Activated naive CD8-positive, alpha-beta T cell (primary cell): Measurements from ENCODE around the gene DDX21.
A peak's percentile ranks its signal among the peaks of the same experiment; 100 is the strongest.
"Not testable (repeated sequence)": the region's sequence is repeated elsewhere in the genome, so short reads cannot be mapped to it uniquely, and the experiment has no call there.

ENCODE experiments used
- H3K27ac Mint-ChIP-seq: one replicate; pipeline ENCODE4 v1.8.0; 2021; ENCODE audit warnings: mixed read lengths
- H3K27me3 Mint-ChIP-seq: one replicate; pipeline ENCODE4 v1.8.0; 2021; ENCODE audit warnings: mixed read lengths
- H3K36me3 Mint-ChIP-seq: one replicate; pipeline ENCODE4 v1.8.0; 2021; ENCODE audit warnings: mixed read lengths
- H3K4me1 Mint-ChIP-seq: one replicate; pipeline ENCODE4 v1.8.0; 2021; ENCODE audit warnings: low read depth, mixed read lengths
- H3K4me3 Mint-ChIP-seq: one replicate; pipeline ENCODE4 v1.8.0; 2021; ENCODE audit warnings: mild to moderate bottlenecking, mixed read lengths
- H3K9me3 Mint-ChIP-seq: one replicate; pipeline ENCODE4 v1.8.0; 2021; ENCODE audit warnings: low read depth, mixed read lengths

The DDX21 gene

DNA sequence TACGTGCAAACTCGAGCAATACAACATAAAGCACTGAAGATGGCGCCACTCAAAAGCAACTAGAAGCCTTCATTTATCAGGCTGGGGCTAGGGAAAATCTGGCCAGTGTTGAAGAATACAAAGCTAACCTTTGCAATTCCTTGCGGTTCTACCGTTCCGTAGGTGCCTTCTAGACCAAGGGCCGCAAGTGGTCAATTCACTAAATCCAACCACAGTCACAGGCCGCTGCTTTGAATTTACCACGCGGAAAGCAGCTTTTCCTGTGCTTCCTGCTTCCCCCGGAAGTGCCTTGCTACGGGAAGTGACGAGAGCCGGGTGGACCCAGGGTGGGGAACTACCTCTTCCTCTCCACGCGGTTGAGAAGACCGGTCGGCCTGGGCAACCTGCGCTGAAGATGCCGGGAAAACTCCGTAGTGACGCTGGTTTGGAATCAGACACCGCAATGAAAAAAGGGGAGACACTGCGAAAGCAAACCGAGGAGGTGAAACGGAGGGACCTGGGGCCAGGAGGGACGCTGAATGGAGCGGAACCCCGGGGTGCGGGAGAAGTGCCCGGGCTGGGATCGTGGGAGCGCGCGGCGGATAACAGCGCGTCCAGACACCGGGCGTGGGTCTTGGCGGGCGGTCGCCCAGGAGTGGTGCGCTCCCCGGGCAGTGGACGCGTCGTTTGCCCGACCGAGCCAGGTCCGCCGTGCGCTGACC, at the start of gene DDX21:
TSS of gene DDX21 (plus strand) at position 339 of the 701 bp plus-strand sequence. CDS start at position 395, 56 bp downstream.
- Mint-ChIP-seq H3K4me1 (peaks cover 41% of the 10 kb centered on the region), H3K27ac (peak within 1 kb of the TSS; percentile 100), H3K4me3 (peak within 1 kb of the TSS; percentile 99), H3K9me3 (no peaks in the 10 kb centered on the region), H3K36me3 (peaks cover 16% of the 10 kb centered on the region), H3K27me3 (no peaks in the 10 kb centered on the region)

DNA sequence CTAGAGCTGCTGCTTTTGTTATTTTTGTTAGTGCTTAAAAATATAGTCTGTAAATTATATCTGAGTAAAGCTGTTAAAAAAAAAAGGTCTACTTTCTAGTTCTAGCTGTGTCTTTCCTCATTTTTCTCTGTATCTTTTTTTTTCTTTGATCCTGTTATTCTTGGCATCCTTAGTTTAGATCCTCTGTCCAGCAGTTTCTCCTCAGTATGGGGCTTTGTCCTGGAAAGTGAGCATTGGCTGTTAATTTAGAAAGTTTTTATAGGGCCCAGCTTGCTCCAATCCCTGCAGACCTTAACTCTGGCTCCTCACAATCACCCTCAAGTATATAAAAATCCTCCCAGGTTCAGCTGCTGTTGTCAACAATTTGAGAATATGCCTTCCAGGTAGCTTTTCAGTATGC, 31.4 kb upstream of the DDX21 start:
- Mint-ChIP-seq H3K4me1 (peaks cover 8% of the 10 kb centered on the region), H3K9me3 (no peaks in the 10 kb centered on the region), H3K36me3 (peaks cover 5% of the 10 kb centered on the region), H3K27me3 (no peaks in the 10 kb centered on the region), H3K27ac (peak overlapping the region; percentile 3), H3K4me3 (no peak overlapping the region)

DNA sequence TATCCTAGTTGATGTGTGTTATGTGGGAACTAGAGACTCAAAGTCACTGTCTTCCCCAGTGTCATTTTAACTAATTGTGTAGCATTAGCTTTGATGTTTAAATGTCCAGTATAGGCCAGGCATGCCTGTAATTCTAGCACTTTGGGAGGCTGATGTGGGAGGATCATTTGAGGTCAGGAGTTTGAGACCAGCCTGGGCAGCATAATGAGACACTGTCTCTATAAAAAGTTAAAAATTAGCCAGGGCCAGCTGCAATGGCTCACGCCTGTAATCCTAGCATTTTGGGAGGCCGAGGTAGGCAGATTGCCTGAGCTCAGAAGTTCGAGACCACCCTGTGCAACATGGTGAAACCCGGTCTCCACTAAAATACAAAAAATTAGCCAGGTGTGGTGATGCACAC, 30.5 kb upstream of the DDX21 start:
- Mint-ChIP-seq H3K27me3 (no peaks in the 10 kb centered on the region), H3K36me3 (peaks cover 5% of the 10 kb centered on the region), H3K4me1 (peaks cover 8% of the 10 kb centered on the region), H3K4me3 (no peak overlapping the region), H3K9me3 (no peaks in the 10 kb centered on the region), H3K27ac (no peak overlapping the region)

DNA sequence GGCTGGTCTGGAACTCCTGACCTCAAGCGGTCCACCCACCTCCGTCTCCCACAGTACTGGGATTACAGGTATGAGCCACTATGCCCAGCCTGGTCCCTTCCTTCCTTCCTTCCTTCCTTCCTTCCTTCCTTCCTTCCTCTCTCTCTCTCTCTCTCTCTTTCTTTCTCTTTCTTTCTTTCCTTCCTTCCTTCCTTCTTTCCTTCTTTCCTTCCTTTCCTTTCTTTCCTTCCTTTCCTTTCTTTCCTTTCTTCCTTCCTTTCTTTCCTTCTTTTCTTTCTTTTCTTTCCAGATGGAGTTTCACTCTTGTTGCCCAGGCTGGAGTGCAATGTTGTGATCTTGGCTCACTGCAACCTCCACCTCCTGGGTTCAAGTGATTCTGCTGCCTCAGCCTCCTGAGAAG, 26.8 kb upstream of the DDX21 start:
- not testable (repeated sequence) for H3K4me1 Mint-ChIP-seq, H3K36me3 Mint-ChIP-seq, H3K27ac Mint-ChIP-seq, H3K4me3 Mint-ChIP-seq, H3K9me3 Mint-ChIP-seq, H3K27me3 Mint-ChIP-seq

- H3K4me3 Mint-ChIP-seq, H3K27ac Mint-ChIP-seq, H3K27me3 Mint-ChIP-seq, H3K9me3 Mint-ChIP-seq, H3K36me3 Mint-ChIP-seq, H3K4me1 Mint-ChIP-seq: not testable (repeated sequence)
These were observed 26.1 kb upstream of the DDX21 start for GRCh38 chr10:68929888-68930287.

DNA sequence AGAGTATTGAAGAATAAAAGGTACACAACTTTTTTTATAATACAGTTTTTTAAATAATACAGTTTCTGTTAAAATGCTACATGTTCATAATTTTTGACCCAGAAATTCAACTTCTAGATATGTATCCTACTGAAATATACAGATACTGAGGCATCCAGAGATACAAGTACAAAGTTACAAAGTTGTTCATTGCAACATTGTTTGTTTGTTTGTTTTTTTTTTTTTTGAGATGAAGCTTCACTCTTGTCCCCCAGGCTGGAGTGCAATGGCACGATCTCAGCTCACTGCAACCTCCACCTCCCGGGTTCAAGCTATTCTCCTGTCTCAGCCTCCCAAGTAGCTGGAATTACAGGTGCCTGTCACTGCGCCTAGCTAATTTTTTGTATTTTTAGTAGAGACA, 23.1 kb upstream of the DDX21 start:
- H3K27me3 Mint-ChIP-seq, H3K27ac Mint-ChIP-seq, H3K9me3 Mint-ChIP-seq, H3K4me1 Mint-ChIP-seq, H3K36me3 Mint-ChIP-seq, H3K4me3 Mint-ChIP-seq: not testable (repeated sequence)

DNA sequence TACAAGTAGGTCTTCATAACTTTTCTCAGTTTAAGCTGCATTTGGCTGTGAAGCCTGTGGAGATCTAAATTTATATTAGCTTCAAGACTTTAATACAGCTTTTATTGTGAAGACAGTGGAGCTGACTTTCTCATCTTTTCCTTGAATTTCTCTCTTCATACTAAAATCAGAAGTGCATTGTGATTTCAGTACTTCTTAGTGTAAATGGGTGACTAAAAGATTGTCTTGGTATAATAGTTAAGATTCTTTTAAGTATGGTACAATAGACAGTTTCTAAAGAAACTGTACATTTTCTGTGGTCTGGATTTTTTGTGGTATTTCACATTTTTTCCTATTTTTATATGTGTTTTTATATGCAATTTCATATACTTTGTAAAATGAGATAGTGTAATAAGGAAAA, 21.0 kb upstream of the DDX21 start:
- Mint-ChIP-seq H3K4me1 (peaks cover 4% of the 10 kb centered on the region), H3K36me3 (peaks cover 10% of the 10 kb centered on the region), H3K4me3 (no peak overlapping the region), H3K27me3 (no peaks in the 10 kb centered on the region), H3K9me3 (no peaks in the 10 kb centered on the region), H3K27ac (peak overlapping the region; percentile 54)

DNA sequence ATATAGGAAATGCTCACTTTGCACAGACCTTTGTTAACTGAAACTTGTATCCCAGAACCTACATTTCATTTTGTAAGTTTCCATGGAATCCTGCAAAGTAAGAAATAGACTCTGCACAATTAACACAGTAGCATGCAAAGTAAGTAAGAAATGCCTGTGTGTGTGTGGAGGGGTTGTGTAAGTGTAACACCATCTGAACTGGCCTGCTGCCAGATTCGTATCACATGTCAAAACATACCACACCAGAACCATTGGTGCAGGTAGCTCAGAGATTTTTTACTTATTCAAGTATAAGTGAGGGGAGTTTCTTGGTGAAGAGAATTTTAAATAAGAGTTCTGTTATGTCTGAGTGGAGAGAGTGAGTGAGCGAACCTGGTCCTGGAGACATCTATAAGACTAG, 17.9 kb upstream of the DDX21 start:
- Mint-ChIP-seq H3K4me3 (no peak overlapping the region), H3K27ac (no peak overlapping the region)

DNA sequence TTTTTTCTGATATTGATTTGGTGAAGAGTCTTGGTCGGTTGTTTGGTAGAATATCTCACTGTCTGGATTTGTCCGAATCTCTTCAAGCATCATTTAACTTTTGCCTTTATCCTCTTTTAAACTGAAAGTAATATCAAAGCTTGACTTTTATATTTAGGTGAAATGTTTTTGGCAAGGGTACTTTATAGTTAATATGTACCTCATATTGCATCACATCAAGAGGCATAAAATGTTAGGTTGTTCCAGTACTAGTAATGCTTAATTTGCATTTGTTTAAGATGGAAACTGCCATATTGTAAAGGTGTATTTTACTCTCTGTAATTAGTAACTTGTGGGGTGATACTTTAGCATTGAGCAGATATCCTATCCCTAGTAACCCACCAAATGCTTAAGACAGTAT, 17.1 kb upstream of the DDX21 start:
- Mint-ChIP-seq H3K27me3 (no peaks in the 10 kb centered on the region), H3K36me3 (peaks cover 5% of the 10 kb centered on the region), H3K4me1 (peaks cover 4% of the 10 kb centered on the region), H3K4me3 (no peak overlapping the region), H3K27ac (peak overlapping the region; percentile 50), H3K9me3 (no peaks in the 10 kb centered on the region)

More for the DNA sequence above, 17.9 kb upstream of the DDX21 start:
- H3K9me3 Mint-ChIP-seq: no peaks in the 10 kb centered on the region
- no peaks in the 10 kb centered on the region for H3K27me3 Mint-ChIP-seq
- peaks cover 5% of the 10 kb centered on the region for H3K36me3 Mint-ChIP-seq
- peaks cover 4% of the 10 kb centered on the region for H3K4me1 Mint-ChIP-seq

GRCh38 chr10:68940917-68941316, 15.1 kb upstream of the DDX21 start:
- not testable (repeated sequence) for H3K36me3 Mint-ChIP-seq, H3K27me3 Mint-ChIP-seq, H3K27ac Mint-ChIP-seq, H3K9me3 Mint-ChIP-seq, H3K4me3 Mint-ChIP-seq, H3K4me1 Mint-ChIP-seq

DNA sequence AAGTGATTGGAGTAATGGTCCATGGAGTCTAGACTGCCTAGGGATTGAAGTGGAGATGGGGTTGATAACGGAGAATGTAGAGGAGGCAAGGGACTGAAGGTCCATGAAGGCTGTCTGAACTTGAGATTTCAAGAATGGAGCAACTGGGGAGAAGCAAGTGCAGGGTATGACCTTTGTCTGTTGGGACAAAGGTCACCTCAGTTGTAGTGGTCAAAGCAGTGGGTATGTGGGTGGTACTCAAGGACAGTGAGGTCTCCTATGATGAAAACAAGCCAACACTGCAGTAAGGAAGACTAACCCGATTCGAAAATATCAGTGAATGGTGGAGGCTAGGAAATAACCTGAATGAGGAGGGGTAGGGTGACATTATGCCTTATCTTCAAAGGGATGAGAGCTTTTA, 5.4 kb upstream of the DDX21 start:
- H3K27ac Mint-ChIP-seq: no peak overlapping the region
- H3K27me3 Mint-ChIP-seq: no peaks in the 10 kb centered on the region
- H3K36me3 Mint-ChIP-seq: peaks cover 9% of the 10 kb centered on the region
- H3K4me3 Mint-ChIP-seq: no peak overlapping the region
- no peaks in the 10 kb centered on the region for H3K9me3 Mint-ChIP-seq
- peaks cover 9% of the 10 kb centered on the region for H3K4me1 Mint-ChIP-seq

- peak overlapping the region; percentile 81 for H3K27ac Mint-ChIP-seq
- no peaks in the 10 kb centered on the region for H3K9me3 Mint-ChIP-seq
- peaks cover 14% of the 10 kb centered on the region for H3K36me3 Mint-ChIP-seq
- H3K27me3 Mint-ChIP-seq: no peaks in the 10 kb centered on the region
- H3K4me1 Mint-ChIP-seq: peaks cover 32% of the 10 kb centered on the region
- peak overlapping the region; percentile 77 for H3K4me3 Mint-ChIP-seq
These were observed 1.1 kb upstream of the DDX21 start for GRCh38 chr10:68954904-68955303.

DNA sequence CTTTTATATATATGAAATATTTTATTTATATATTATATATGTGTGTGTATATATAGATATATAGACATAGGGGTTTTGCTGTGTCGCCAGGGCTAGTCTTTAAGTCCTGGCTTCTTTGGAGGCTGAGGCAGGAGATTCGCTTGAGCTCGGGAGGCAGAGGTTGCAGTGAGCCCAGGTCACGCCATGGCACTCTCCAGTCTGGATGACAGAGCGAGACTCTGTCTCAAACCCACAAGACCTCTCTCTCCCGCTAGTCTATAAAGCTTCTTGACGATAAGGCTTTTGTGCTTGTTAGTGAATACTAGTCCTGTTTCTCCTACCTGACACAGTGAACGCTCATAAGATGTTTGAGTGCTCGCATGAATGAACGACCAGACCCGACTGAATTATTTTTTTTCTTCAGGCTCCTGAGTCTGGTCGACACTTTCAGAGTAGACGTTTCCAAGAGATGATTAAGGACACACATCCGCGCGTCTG, 577 bp upstream of the DDX21 start:
- Mint-ChIP-seq H3K27me3 (no peaks in the 10 kb centered on the region), H3K36me3 (peaks cover 16% of the 10 kb centered on the region), H3K4me3 (peak overlapping the region; percentile 99), H3K9me3 (no peaks in the 10 kb centered on the region), H3K4me1 (peaks cover 36% of the 10 kb centered on the region), H3K27ac (peak overlapping the region; percentile 100)

GRCh38 chr10:68957284-68957615, 1.3 kb downstream of the DDX21 start:
- Mint-ChIP-seq H3K4me1 (peaks cover 50% of the 10 kb centered on the region), H3K27me3 (no peaks in the 10 kb centered on the region), H3K4me3 (peak overlapping the region; percentile 99), H3K9me3 (no peaks in the 10 kb centered on the region), H3K36me3 (peaks cover 20% of the 10 kb centered on the region), H3K27ac (peak overlapping the region; percentile 100)

- peak overlapping the region; percentile 99 for H3K4me3 Mint-ChIP-seq
- no peaks in the 10 kb centered on the region for H3K9me3 Mint-ChIP-seq
- H3K4me1 Mint-ChIP-seq: peaks cover 52% of the 10 kb centered on the region
- no peaks in the 10 kb centered on the region for H3K27me3 Mint-ChIP-seq
- H3K36me3 Mint-ChIP-seq: peaks cover 17% of the 10 kb centered on the region
- peak overlapping the region; percentile 100 for H3K27ac Mint-ChIP-seq
These were observed 1.7 kb downstream of the DDX21 start for GRCh38 chr10:68957654-68958053.
